GM21576 (cell line): ENCODE measurements around the gene PPP1R7.
A peak's percentile ranks its signal among the peaks of the same experiment; 100 is the strongest.
"Not testable (repeated sequence)": the region's sequence is repeated elsewhere in the genome, so short reads cannot be mapped to it uniquely, and the experiment has no call there.

Experiments used
- ATAC-seq: cut with Tn5 transposase; IDR thresholded peaks from one replicate; pipeline ENCODE4 v1.9.1; 2021; ENCODE audit warnings: mild to moderate bottlenecking, moderate library complexity; ENCODE audit not compliant: unreplicated experiment

The PPP1R7 gene, protein sequence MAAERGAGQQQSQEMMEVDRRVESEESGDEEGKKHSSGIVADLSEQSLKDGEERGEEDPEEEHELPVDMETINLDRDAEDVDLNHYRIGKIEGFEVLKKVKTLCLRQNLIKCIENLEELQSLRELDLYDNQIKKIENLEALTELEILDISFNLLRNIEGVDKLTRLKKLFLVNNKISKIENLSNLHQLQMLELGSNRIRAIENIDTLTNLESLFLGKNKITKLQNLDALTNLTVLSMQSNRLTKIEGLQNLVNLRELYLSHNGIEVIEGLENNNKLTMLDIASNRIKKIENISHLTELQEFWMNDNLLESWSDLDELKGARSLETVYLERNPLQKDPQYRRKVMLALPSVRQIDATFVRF

DNA sequence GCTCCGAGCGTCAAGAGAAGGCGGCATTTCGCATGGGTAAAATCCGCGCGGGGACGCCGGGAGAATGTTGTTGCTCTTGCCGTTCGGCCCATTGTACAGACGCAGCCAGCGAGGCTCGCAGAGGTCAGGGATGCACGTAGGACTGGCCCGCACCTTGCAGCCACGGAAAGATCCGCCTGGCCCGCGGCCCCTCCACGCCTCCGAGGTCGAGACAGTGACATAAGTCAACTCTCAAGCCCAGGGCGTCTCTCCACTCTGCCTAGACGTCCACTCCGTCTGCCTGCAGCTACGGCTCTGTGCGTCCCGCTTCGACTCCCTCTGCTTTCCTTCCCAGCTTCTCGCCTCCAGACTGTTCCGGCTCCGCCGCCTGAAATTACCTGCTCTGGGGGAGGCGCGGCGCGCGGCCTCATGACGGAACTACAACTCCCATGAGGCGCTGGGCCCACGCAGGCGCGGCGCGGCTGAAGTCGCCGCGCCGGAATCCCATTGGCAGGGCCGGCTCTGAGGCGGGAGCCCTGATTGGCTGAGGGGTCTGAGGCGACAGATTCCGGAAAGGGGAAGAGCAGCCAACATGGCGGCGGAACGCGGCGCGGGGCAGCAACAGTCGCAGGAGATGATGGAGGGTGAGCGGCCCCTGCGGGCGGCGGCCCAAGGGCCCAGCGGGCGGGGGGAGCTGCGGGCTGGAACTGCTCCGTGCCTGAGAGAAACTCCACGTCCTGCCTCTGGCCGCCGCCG is at the start of gene PPP1R7:
PPP1R7 (plus strand) TSS at position 543 of the 735 bp plus-strand sequence; CDS start at position 572, 29 bp downstream.
- ATAC-seq = peak; percentile 70

DNA sequence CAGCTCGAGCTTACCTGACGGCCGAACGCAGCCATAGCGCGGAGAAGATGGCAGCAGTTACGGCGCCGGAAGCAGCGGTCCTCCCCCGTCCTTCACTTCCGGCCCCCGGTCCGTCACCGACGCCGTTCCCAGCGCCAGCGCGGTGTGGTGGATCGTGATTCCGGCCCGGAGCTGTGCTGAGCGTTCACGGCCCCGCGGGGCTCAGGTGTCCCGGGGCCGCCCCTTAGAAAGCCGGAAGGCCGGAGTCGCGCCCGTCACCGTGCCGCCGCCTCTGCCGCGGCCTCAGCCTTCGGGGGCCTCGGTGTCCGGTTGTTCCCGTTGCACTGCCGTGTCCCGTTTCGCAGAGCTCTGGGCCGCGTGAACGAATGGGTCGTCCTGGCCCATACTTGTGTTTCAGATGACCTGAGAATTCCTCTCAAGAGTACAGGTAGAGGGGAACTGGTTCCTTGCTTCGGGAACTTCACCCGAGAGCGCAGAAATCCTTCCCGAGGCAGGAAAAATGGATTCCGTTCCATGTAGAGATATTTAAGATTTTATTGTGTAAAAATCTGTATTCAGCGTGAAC is 47.9 kb upstream of the PPP1R7 start, which contains the start of gene MTERF4:
MTERF4 (minus strand) TSS at position 49 of the 565 bp plus-strand sequence; CDS start at position 35, 14 bp downstream.
- ATAC-seq = peak; percentile 84

DNA sequence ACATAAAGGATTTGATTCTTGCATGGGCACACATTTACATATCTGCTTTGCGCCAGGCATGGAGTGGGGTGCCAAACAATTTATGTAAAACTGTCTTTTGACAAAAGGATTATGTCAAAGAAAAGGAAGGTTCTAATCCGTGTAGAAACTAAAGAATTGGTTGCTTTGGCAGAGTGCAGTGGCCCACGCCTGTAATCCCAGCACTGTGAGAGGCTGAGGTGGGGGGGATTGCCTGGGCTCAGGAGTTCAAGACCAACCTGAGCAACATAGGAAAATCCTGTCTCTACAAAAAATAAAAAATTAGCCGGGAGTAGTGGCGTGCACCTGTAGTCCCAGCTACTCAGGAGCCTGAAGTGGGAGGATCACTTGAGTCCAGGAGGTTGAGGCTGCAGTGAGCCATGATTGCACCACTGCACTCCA is 47.1 kb upstream of the PPP1R7 start:
- no peak for ATAC-seq

DNA sequence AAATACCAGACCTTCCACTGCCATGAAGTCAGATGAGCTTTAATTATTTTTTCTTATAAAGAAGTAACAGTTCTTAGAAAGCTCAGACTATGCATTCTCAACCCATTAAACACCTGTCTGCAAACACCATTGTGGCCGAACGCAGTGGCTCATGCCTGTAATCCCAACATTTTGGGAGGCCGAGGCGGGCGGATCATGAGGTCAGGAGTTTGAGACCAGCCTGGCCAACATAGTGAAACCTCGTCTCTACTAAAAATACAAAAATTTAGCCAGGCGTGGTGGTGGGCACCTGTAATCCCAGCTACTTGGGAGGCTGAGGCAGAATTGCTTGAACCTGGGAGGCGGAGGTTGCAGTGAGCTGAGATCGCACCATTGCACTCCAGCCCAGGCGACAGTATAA is 45.7 kb upstream of the PPP1R7 start:
- not testable (repeated sequence) for ATAC-seq

DNA sequence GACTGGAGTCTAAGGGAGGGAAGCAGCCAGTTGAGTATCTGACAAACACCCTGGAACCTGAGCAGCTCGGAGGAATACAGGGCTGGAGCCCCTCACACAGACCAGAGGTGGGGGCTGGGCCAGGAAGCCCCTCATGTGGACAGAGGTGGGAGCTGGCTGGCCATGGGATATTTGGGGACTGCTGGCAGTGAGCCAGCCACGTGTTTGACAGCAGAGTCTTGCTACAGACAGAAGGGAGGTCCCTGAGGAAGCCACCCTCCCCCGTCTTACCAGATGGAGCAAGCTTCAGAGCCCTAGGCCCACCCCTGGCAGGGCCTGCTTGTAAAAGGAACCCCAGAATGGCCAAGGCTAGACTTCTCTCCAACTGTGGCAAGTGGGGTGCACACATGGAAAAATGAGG is 44.6 kb upstream of the PPP1R7 start:
- no peak for ATAC-seq

DNA sequence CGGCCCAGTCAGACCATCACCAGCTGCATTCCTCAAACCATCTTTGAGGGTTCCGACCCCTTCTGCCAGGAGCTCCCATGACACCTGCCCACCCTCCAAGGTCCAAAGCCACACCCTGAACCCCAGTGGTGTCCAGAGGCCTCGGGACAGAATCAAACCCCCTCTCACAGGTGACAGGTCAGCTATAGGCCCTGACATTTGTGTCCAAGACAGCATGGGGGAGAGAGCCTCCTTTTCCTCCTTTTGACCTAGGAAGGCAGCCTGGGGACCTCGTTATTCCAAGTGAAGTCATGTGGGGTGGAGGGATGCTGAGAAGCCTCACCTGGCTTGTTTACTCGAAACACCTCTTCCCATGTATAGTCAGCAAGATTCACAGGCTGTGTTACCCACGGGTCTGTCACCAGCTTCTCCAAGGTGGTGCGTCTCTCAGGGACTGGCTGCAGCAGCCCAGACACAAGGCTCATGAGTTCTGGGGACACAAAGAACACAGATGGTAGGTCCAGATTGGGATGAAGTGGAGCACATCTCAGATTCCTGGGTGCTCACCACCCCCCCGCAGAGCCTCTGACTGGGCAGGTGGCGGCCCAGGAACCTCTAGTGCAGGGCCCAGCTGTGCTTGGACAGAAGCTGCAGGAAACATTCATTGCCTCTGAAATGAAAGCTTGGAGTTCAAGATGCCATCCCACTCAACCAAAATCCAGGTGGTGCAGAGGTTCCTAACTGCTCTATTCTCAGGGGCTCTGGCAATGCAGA is 43.1 kb upstream of the PPP1R7 start:
- ATAC-seq = no peak

DNA sequence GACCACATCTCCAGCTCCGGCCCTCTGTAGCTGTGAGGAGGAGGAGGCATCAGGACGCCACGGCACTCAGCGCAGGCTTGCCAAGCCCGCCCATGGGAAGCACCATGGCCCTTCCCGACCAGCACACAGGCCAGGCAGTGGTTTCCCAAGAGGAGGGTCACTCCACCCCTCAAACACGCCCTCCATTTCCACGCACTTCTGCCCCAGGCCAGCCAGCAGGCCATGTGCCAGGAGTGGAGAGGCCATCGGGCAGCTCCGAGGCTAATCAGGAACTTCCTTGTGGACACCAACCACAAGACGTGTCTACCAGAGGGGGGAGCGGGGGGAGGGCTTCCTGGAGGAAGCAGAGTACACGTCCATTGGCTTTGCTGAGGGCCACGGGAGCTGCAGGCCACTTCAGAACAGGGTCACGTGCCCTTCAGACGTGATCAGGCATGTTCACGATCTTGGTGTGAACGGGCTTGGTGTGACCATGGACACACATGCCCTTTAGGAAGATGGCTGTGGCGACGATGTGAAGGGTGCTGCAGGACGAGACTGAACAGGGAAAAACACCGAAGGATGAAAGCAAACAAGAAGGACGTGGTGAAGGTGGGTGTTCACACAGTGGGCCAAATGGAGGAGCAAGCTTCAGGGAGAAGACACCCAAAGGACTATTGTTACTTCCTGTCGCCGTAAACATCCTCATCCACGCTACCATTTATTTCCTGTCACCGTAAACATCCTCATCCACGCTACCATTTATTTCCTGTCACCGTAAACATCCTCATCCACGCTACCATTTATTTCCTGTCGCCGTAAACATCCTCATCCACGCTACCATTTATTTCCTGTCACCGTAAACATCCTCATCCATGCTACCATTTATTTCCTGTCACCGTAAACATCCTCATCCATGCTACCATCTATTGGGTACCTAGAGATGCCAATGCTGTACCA is 41.7 kb upstream of the PPP1R7 start:
- ATAC-seq = no peak

DNA sequence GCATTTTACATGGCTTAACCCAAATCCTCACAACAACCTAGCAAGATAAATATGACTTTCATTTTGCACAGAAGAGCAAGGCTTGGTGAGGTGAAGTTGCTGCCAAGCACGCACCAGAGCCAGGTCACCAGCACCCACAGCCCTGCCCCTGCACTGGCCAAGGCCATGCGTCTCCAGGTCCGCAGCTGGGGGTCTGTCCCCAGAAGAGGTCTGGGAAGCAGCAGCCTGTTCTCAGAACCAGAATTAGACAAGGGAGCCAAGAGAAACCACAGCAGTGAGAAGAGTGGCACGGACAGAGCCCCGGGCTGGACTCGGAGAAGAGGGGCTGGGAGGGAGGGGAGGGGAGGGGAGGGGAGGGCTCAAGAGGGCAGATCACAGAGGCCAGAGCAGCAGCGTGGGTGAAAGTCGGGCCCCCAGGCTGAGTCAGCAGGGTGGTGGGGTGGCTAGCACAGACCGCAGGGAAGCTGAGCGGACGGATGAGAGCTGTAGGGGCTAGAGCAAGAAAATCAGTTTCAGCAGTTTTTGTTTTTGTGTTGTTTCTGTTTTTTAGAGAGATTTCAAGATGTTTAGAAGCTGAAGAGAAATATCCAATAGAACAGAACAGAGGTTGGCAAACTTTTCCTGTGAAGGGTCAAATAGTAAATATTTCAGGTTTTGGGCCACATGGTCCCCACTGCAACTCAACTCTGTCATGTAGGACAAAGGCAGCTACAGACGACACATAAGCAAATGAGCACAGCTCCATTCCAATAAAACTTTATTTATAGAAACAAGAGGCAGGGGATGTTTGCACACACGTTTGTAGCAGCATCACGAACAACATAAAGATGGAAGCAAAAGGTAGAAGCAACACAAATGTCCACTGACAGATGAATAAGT is 40.8 kb upstream of the PPP1R7 start:
- no peak for ATAC-seq

DNA sequence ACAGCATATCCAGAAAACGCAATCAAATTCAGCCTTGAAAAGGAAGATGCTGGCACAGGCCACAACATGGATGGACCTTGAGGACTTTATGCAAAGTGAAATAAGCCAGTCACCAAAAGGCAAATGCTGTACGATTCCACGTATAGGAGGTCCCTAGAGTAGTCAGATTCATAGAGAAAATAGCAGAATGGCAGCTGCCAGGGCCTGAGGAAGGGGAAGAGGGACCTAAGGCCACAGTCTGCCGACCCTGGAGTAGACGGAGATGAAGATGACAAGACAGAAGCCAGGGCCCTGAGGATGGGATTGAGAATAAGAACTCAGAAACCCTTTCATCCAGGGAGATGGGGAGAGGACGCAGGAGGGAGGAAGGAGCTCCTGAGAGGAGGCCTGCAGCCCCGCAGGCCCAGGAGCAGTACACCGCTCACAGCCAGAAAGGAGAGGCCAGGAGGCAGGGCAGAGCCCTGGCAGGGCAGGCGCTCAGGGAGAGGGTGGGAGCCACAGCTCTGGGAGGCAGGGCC is 40.1 kb upstream of the PPP1R7 start:
- no peak for ATAC-seq

DNA sequence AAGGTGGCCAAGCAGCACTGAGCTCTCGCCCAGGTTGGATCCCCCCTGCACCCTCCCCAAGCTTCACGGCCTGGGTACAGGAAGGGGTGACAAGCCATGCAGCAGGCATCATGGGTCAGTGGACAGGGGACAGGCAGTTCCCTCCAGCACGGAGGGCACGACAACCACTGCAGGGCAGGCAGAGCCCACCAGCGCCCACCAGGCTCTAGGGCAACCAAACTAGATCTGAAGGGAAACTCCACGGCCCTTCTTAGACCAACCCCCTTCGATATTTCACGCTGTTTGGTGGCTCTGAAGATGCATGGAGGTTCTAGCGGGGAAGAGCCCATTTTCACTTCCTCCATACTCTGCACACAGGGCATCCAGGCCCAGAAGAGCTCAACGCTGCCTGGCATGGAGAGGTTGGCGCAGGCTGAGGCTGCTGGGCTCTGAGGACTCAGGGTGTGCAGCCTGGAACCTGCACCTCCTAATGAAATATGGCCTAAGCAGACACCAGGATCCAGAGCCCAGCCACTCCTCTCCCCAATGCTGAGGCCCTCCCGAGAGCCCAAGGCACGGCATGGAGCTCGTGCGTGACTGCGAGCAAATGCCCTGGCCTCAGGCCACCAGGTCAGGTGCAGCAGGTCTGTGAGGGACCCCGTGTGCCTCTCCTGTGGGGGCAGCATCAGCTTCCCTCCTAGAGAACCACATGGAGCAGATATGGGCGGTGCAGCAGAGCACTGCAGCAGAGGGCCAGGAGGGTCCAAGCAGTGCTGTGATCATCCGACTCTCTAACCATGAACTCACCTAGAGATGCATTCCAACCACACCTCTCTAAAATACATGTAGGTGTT is 39.4 kb upstream of the PPP1R7 start:
- ATAC-seq = peak; percentile 40

DNA sequence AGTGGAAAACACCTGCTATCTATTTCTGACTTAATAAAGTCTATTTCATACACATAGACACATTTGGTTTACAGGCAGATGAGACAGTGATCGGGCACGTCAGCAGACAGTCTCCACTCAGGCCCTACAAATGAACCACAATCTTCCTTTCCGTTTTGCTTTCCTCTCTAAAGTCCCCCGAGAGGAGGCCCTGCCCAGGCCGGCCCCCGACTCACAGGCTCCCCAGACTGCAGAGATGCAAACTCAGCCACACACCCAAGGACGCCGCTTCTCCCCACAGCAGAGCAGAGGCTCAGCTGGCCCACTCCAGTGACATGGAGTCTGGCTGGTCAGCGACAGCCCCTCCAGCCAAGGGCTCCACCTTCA is 38.8 kb upstream of the PPP1R7 start:
- ATAC-seq = peak; percentile 39

DNA sequence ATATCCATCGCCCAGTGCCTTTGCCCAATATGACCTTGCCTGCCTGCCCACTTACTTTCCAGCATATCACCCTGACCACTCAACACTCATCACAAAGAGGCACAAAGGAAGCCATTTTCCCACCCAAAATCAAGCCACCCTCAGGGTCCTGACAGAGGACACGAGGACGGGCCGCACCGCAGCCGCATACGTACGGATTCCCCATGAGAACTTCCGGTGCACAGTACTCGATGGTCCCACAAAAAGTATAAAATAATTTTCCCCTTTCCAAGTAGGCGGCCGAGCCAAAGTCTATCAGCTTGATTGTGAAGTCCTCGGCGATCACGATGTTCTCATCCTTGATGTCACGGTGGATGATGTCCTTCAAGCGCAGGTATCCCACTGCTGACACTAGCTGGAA is 38.2 kb upstream of the PPP1R7 start:
- no peak for ATAC-seq

DNA sequence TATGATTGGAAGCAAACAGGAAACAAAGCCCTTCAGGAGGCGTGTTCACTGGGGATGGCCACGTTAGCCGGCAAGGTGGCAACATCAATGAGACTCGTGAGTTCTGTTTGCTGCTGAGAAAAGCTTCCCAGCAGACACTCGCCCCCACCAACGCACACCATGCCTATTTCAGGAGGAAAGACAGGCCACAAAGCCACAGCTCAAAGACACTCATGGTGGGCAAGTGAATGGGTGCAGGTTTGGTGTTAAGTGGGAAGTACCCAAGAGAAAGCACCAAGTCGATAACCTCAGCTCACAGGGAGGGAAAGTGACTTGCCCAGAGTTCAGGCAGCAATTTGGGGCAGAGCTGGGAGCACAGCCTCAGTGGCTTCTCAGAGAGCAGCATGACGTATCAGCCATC is 37.7 kb upstream of the PPP1R7 start:
- no peak for ATAC-seq

DNA sequence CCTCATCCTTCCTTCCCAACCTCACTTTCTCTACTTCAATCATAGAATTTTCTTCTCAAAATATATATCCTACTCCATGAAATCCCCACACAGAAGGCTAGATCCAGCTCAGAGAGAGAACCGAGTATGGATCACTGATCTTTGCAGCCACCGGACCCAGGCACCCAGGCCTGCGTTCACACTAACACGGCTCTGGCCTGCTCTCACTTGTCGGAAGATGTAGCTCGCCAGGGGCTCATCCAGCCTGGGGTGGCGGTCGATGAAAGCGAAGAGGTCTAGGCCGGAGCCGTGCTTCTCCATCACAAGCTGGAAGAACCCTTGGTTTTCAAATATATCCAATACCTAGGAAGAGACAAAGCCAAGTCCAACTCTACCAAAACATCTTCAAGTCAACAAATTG is 35.4 kb upstream of the PPP1R7 start:
- ATAC-seq = no peak

DNA sequence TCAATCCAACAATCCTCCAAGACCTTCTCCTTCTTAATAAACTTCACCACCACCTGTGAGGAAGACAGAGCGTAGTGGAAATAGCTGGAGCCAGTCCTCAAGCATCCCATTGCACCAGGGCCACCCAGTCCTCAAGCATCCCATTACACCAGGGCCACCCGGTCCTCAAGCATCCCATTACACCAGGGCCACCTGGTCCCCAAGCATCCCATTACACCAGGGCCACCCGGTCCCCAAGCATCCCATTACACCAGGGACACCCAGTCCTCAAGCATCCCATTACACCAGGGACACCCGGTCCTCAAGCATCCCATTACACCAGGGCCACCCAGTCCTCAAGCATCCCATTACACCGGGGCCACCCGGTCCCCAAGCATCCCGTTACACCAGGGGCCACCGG is 34.9 kb upstream of the PPP1R7 start:
- no peak for ATAC-seq

DNA sequence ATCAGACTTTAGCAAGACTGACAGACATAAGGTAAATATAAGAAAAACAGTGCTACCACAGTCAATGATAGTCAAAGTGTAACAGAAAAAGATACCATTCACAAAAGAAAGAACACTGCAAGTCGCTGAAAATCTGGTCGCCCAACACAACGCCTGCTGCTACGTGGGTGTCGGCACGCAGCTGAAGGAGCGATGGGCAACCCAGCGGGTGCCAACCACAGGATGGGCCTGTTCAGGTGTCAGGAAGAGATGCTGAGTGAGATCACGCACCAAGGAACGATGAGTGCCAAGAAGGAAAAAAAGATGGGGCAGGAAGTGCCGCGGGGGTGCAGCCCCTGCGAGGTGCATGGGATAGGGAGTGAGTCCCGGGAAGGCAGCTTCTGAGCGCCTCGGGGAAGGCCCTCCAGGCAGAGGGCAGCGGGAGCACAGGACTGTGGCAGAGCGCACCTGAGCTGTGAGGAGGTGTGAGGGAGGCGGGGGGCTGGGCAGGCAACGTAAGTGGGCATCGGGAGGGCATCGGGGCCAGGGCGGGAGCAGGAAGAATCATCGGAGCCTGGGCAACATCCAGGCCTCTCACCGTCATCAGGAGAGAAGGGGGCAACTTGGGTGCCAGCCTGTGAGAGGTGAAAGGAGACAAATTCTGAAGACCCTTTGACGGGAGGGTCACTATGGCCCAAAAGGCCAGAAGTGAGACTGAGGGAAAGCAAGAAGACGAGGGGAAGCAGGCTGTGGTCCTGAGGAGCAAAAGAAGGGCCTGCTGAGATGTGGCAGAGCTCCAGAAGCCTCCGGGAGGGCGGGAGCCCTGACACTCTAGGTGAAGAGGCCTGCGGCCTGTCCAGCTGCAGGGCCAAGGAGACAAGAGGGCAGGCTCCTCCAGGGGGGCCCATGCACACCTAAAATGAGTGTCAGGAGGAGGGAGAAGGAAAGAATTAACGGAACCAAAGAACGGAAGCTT is 33.4 kb upstream of the PPP1R7 start:
- ATAC-seq = no peak
